Bronchial epithelial cell (primary cell): ENCODE results near the gene LZTS2. TPM values are rescaled to one million over a fixed set of nuclear protein-coding genes. Genes with fewer than 3 reads are reported as not detected.

Experiments used
- DNase-seq: peaks from one replicate; pipeline ENCODE4 v3.0.0-alpha.2; 2010; ENCODE audit warnings: low read depth
- FAIRE-seq: peaks from 2 replicates; lab custom pipeline; 2011; peaks lifted over from hg19 to GRCh38; lab: Jason Lieb, UNC
- H3K27me3 ChIP-seq: 2 replicates; pipeline ENCODE4 v1.5.1; 2011; ENCODE audit warnings: low read length; ENCODE audit not compliant: control insufficient read depth, insufficient read depth
- H3K36me3 ChIP-seq: 2 replicates; pipeline ENCODE4 v1.5.1; 2011; ENCODE audit warnings: low read length; ENCODE audit not compliant: control insufficient read depth, insufficient read depth
- H3K4me3 ChIP-seq: 2 replicates; pipeline ENCODE4 v1.5.1; 2011; ENCODE audit warnings: mild to moderate bottlenecking, low read depth, low read length, control low read depth
- total RNA-seq: library from RNA; depleted of rRNA; stranded (reverse); fragments of >200 nt; gene quantifications from 2 replicates; pipeline ENCODE4 v1.2.1, GENCODE V29; 2014
- TF ChIP-seq, protein P1 (sequence below): IDR thresholded peaks from 2 replicates; pipeline ENCODE4 v1.5.1; 2011; ENCODE audit warnings: mild to moderate bottlenecking, moderate library complexity, low read length, control low read depth, inconsistent platforms; ENCODE audit not compliant: insufficient read depth, severe bottlenecking

The LZTS2 gene
- total RNA-seq, 1 donor from 2014 or later, result 30.0 TPM

DNA sequence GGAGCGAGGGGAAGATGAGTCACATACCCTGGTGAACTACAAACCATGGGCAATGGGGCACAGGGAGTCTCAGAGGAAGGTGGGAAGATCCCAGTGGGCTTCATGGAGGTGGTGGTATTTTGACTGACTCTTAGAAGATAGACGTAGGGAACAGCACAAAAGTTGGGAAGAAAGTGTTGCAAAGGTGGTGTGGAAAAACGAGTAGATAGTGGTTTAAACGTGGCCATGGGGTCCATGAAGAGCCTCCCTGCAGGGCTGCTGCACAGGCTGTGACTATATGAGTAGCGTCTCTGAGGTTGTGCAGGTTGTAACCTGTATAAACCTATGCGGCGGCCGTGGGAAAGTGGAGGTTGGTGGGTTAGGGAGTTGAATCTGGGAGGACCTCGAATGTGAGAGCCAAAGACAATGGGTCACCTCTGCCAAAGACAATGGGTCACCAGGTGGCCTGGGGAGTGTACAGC, 13.8 kb downstream of the LZTS2 start:
- Histone ChIP-seq H3K4me3 (no peak overlapping the region), H3K36me3 (no peaks in the 10 kb centered on the region), H3K27me3 (peaks cover 6% of the 10 kb centered on the region)
- DNase-seq (peak; percentile 58), FAIRE-seq (no peak)
- TF ChIP-seq, protein P1, sequence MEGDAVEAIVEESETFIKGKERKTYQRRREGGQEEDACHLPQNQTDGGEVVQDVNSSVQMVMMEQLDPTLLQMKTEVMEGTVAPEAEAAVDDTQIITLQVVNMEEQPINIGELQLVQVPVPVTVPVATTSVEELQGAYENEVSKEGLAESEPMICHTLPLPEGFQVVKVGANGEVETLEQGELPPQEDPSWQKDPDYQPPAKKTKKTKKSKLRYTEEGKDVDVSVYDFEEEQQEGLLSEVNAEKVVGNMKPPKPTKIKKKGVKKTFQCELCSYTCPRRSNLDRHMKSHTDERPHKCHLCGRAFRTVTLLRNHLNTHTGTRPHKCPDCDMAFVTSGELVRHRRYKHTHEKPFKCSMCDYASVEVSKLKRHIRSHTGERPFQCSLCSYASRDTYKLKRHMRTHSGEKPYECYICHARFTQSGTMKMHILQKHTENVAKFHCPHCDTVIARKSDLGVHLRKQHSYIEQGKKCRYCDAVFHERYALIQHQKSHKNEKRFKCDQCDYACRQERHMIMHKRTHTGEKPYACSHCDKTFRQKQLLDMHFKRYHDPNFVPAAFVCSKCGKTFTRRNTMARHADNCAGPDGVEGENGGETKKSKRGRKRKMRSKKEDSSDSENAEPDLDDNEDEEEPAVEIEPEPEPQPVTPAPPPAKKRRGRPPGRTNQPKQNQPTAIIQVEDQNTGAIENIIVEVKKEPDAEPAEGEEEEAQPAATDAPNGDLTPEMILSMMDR, result no peak

DNA sequence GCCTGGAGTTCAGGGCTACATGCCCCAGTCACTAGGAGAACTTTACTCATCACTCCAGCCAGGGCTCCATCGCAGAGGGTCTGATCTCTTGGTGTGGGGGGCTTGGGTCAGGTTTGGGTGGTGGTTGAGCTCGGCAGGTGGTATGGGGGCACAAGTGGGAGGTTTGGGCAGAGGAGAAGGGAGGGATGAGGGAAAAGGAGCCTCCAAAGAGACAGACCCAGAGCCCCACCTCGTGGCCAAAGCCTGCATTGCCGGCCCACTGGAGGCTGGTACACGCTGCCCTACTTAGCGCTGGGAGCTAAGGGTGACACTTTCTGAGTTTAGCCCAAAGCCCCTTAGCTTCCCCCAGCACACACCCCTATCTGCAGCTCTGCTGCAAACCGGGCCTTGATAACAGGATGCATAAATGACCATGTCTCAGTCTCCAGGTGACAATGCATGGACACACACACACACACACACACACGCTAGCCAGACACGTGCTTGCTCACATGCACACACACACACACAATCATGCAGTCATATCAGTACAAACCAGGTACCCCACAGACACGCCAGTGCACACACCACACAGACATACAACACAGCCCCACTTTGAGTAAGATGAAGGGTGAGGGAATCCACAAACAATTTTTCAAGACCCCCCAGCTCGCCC, 14.7 kb downstream of the LZTS2 start:
- Histone ChIP-seq H3K36me3 (no peaks in the 10 kb centered on the region), H3K4me3 (no peak overlapping the region), H3K27me3 (peaks cover 6% of the 10 kb centered on the region)
- FAIRE-seq (peak; percentile 7), DNase-seq (peak; percentile 52)
- TF ChIP-seq, protein P1, result peak; percentile 99

GRCh38 chr10:101014966-101015581, 15.5 kb downstream of the LZTS2 start:
- no peaks in the 10 kb centered on the region for H3K36me3 ChIP-seq
- no peak overlapping the region for H3K4me3 ChIP-seq
- TF ChIP-seq, protein P1, result no peak
- peaks cover 6% of the 10 kb centered on the region for H3K27me3 ChIP-seq
- no peak for FAIRE-seq
- peak; percentile 85 for DNase-seq

DNA sequence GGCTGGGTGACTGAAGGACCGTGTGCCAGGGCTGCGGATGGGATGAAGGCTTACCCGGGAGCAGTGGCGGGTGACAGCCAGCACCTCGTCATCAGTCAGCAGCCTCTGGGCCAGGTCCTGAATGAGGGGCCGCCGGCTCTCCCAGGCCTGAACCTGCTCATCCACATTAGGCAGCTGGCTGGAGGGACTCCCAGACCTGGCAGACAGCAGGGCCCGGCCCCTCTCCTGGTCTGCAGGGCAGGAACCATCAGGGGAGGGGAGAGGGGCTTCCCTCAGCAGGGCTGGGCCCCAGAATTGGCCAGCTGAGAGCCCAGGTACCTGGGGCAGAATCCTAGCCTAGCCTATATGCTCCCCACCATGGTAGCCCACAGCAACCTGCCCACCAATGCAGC, 16.0 kb downstream of the LZTS2 start:
- no peak for DNase-seq
- TF ChIP-seq, protein P1, result no peak
- Histone ChIP-seq H3K4me3 (no peak overlapping the region), H3K27me3 (peaks cover 6% of the 10 kb centered on the region), H3K36me3 (no peaks in the 10 kb centered on the region)
- FAIRE-seq, result no peak

GRCh38 chr10:101016814-101017213, 17.2 kb downstream of the LZTS2 start:
- DNase-seq (no peak), FAIRE-seq (no peak)
- H3K27me3 ChIP-seq, result peaks cover 6% of the 10 kb centered on the region
- H3K36me3 ChIP-seq, result no peaks in the 10 kb centered on the region
- TF ChIP-seq, protein P1, result no peak
- no peak overlapping the region for H3K4me3 ChIP-seq
